Measurements from ENCODE around the gene ZNF93.

ZNF93 gene

GRCh38 chr19:19866611-19867248 is 34.0 kb upstream of the ZNF93 start:
- TF ChIP-seq FOXP2 (optimal IDR thresholded peaks at IDR 0.05; ENCODE audit: borderline replicate concordance, extremely low read depth, extremely low read length, insufficient read depth) = no peak
- no peak for TF ChIP-seq TAF1 (IDR thresholded peaks at IDR 0.05; ENCODE audit: borderline replicate concordance, insufficient read depth, low read length)
- TF ChIP-seq REST (IDR thresholded peaks at IDR 0.05; ENCODE audit: insufficient read depth in 1 of 2, low read depth in 2 of 2, low read length in 2 of 2) = no peak
- no peak; the same call in 1 of the 2 replicates for TF ChIP-seq POLR2AphosphoS5 (IDR thresholded peaks at IDR 0.05; ENCODE audit: low read depth, low read length)
- no peak for TF ChIP-seq SIN3A (IDR thresholded peaks at IDR 0.05; ENCODE audit: borderline replicate concordance, insufficient read depth, low read length)

- no peak for TF ChIP-seq TAF1 (IDR thresholded peaks at IDR 0.05; ENCODE audit: borderline replicate concordance, insufficient read depth, low read length)
Measured at GRCh38 chr19:19871932-19872331, 28.8 kb upstream of the ZNF93 start.

- TF ChIP-seq SIN3A (IDR thresholded peaks at IDR 0.05; ENCODE audit: borderline replicate concordance, insufficient read depth, low read length) (no peak), TAF1 (IDR thresholded peaks at IDR 0.05; ENCODE audit: borderline replicate concordance, insufficient read depth, low read length) (no peak), POLR2AphosphoS5 (IDR thresholded peaks at IDR 0.05; ENCODE audit: low read depth, low read length) (no peak), REST (IDR thresholded peaks at IDR 0.05; ENCODE audit: insufficient read depth in 1 of 2, low read depth in 2 of 2, low read length in 2 of 2) (no peak), FOXP2 (optimal IDR thresholded peaks at IDR 0.05; ENCODE audit: borderline replicate concordance, extremely low read depth, extremely low read length, insufficient read depth) (no peak)
Measured at GRCh38 chr19:19873381-19873780, 27.4 kb upstream of the ZNF93 start.

GRCh38 chr19:19877724-19878123 is 23.0 kb upstream of the ZNF93 start:
- TF ChIP-seq REST (IDR thresholded peaks at IDR 0.05; ENCODE audit: insufficient read depth in 1 of 2, low read depth in 2 of 2, low read length in 2 of 2) (no peak), FOXP2 (optimal IDR thresholded peaks at IDR 0.05; ENCODE audit: borderline replicate concordance, extremely low read depth, extremely low read length, insufficient read depth) (no peak), POLR2AphosphoS5 (IDR thresholded peaks at IDR 0.05; ENCODE audit: low read depth, low read length) (no peak), SIN3A (IDR thresholded peaks at IDR 0.05; ENCODE audit: borderline replicate concordance, insufficient read depth, low read length) (no peak), TAF1 (IDR thresholded peaks at IDR 0.05; ENCODE audit: borderline replicate concordance, insufficient read depth, low read length) (no peak)

- TF ChIP-seq POLR2AphosphoS5 (IDR thresholded peaks at IDR 0.05; ENCODE audit: low read depth, low read length) = no peak
- no peak for TF ChIP-seq TAF1 (IDR thresholded peaks at IDR 0.05; ENCODE audit: borderline replicate concordance, insufficient read depth, low read length)
- TF ChIP-seq REST (IDR thresholded peaks at IDR 0.05; ENCODE audit: insufficient read depth in 1 of 2, low read depth in 2 of 2, low read length in 2 of 2) = no peak
Measured at GRCh38 chr19:19884583-19884982, 16.2 kb upstream of the ZNF93 start.

All from PFSK-1 (cell line).